ENCODE results near the gene KCNJ6.
A peak's percentile ranks its signal among the peaks of the same experiment; 100 is the strongest.

Gene KCNJ6

DNA sequence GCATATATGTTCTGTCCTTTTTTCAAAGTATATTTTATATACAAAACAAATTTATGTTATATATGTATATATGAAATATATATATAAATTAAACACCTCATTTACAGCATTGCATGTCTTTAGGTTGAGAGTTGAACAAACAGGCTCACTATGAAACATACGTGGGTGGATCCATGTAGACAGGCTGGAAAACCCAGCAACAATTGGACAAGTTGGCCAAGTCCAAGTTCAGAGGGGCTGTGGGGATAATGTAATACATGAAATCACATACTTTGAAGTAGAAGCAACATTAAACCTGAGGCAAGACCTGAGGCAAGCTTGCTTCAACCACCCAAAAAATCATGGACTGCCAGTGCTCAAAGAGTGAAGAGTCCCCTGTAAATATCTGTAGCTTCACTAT lies 39.7 kb downstream of the KCNJ6 start:
- no peak overlapping the region for H3K4me3 ChIP-seq (ENCODE audit: low read length)
- TF ChIP-seq, protein P1, sequence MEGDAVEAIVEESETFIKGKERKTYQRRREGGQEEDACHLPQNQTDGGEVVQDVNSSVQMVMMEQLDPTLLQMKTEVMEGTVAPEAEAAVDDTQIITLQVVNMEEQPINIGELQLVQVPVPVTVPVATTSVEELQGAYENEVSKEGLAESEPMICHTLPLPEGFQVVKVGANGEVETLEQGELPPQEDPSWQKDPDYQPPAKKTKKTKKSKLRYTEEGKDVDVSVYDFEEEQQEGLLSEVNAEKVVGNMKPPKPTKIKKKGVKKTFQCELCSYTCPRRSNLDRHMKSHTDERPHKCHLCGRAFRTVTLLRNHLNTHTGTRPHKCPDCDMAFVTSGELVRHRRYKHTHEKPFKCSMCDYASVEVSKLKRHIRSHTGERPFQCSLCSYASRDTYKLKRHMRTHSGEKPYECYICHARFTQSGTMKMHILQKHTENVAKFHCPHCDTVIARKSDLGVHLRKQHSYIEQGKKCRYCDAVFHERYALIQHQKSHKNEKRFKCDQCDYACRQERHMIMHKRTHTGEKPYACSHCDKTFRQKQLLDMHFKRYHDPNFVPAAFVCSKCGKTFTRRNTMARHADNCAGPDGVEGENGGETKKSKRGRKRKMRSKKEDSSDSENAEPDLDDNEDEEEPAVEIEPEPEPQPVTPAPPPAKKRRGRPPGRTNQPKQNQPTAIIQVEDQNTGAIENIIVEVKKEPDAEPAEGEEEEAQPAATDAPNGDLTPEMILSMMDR (IDR thresholded peaks at IDR 0.05; ENCODE audit: insufficient read depth, low read depth, low read length, missing control alignments): no peak
- no peak for DNase-seq (ENCODE audit: low read depth)

DNA sequence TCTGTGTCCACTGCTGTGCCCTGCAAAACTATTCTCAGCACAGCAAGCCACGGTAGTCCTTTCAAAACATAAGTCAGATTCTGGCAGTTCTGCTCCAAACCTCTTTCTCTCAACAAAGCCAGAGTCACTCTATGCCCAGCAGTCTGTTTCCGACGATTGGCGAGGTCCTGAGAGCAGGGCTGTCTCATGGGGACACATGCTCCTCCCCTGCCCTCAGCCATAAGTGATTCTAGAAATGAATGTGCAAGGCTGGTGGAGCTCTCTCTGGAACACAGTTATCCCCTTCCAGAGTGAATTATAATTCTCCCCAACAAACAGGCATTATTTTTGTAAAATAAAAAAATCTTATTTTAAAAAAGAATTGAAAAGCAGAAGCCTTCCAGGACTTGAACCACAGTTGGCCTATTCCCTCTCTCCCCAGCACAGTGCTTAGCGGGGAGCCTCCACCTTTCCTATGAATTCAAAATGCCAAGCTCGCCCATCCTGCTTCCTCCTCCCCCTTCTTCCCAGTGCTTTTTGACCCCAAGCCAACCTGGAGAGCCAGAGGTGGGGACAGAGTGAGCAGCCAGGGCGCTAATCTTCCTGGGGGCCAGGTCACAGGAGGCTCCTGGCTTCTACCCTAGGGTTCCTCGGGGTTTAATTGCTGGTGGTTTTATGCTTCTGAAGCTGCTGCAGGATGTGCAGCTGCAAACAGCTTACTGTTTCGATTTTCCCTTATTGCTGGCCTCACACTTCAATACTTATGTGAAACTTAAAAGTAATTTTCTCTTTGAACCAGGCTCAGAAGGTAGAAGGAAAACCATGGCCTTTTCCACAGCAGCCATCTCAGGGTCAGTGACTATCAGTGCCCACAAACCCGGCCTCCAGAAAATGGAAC lies 41.1 kb downstream of the KCNJ6 start:
- TF ChIP-seq, protein P1 (IDR thresholded peaks at IDR 0.05; ENCODE audit: insufficient read depth, low read depth, low read length, missing control alignments): no peak
- DNase-seq (ENCODE audit: low read depth): no peak
- no peak overlapping the region for H3K4me3 ChIP-seq (ENCODE audit: low read length)

DNA sequence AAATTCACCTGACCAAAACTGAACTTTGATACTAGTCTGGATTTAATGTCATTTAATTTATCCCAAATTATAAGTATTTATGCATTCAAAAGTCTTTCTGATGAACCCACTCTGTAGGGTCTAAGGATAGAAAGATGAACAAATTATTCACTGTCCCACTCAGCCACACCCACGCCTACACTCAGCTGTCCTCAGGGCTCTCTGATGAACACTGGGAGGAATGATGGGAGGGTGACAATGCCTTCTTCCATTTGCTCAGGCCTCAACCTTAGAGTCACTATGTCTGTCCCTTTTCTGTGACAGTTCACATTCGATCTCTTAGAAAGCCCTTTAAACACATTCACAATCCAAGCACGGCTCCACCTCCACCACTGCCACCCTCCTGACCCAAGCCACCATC lies 41.8 kb downstream of the KCNJ6 start:
- DNase-seq (ENCODE audit: low read depth): no peak
- TF ChIP-seq, protein P1 (IDR thresholded peaks at IDR 0.05; ENCODE audit: insufficient read depth, low read depth, low read length, missing control alignments): no peak
- H3K4me3 ChIP-seq (ENCODE audit: low read length): no peak overlapping the region

DNA sequence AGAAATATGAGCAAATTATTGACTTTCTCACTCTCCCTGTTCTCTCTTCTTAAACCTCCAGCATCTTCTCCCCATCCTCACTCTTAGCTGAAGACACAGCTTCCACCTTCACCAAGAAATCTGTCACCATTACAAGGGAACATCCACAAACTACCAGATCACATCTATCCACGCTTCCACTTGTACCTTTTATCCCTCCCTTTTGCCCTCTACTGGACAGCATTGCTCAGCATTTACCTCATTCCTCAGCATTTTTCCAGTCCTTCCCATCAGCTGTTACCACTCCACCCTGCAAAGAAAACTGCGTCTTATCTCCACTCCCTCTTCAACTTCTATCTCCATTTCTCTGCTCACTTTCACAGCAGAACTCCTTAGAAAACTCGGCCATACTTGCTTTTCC lies 42.6 kb downstream of the KCNJ6 start:
- H3K4me3 ChIP-seq (ENCODE audit: low read length): no peak overlapping the region
- DNase-seq (ENCODE audit: low read depth): no peak
- TF ChIP-seq, protein P1 (IDR thresholded peaks at IDR 0.05; ENCODE audit: insufficient read depth, low read depth, low read length, missing control alignments): no peak

DNA sequence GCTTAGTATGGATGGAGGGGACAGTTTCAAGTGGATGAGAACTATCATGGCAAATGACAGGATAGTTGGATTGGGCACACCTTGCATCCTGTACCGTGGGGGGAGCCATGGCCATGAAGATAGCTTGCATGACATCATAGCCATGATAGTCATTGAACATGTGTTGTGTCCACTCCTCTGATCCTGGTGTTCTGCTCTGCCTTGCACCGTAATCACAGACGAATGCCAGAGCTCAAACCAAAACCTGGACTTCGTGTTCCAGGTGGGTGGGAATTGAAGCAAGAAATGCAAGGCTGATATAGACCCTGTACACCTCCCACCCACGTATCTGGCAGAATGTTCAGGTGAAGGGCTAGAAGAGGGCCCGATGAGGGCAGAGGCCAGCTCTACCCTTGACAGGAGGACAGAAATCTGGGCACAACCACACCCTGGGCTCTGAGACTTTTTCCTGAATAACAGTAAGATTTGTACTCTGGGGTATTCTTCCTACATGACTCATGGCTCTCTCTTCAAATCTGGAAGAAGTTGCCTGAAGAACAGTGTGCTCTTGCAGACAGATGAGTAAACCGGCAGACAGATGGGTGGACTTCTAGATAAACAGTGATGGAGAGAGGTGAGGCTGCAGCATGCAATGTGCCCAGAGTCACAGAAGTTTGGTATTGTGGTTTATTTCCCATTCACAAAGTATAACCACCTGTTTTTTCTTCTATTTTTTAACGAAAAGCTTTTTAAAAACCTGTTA lies 45.0 kb downstream of the KCNJ6 start:
- peak; percentile 56 for DNase-seq (ENCODE audit: low read depth)
- no peak overlapping the region for H3K4me3 ChIP-seq (ENCODE audit: low read length)
- TF ChIP-seq, protein P1 (IDR thresholded peaks at IDR 0.05; ENCODE audit: insufficient read depth, low read depth, low read length, missing control alignments): no peak

DNA sequence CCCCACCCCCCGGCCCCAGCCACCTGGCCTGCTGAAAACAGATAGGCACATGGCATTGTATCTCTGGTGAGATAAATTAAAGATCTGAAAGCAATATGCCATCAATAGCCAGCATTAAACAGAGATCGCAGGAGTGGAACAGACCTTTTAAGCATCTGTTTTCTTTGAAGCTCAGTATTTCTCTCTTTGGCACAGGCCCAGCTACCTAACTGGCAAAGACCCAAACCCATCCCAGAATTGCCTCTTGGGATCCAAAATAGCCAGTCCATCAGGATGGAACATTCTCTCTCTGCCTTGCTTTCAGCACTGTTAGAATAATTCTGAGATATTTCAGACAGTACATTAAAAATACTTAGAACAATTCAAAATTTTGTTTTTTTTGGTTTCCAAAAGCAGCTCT lies 46.0 kb downstream of the KCNJ6 start:
- no peak for DNase-seq (ENCODE audit: low read depth)
- TF ChIP-seq, protein P1 (IDR thresholded peaks at IDR 0.05; ENCODE audit: insufficient read depth, low read depth, low read length, missing control alignments): no peak
- H3K4me3 ChIP-seq (ENCODE audit: low read length): no peak overlapping the region

Data from epithelial cell of esophagus (primary cell).